ENCODE measurements around the gene POU4F2.

- TF ChIP-seq EP300 (IDR thresholded peaks at IDR 0.05) = no peak
- TF ChIP-seq CTCF (IDR thresholded peaks at IDR 0.05) = no peak
- TF ChIP-seq POLR2A (IDR thresholded peaks at IDR 0.05) = no peak
- no peak for TF ChIP-seq POLR2AphosphoS5 (IDR thresholded peaks at IDR 0.05)
Observed at GRCh38 chr4:146647615-146648460, 9.1 kb downstream of the POU4F2 start.

All from sigmoid colon (tissue), 4 donors.